CD4-positive, alpha-beta T cell treated with Interferon gamma for 1 hour (primary cell): ENCODE data around the gene MINDY4.

Source experiments
- DNase-seq: peaks from one replicate; pipeline ENCODE4 v3.0.0-alpha.2; 2020

The MINDY4 gene

DNA sequence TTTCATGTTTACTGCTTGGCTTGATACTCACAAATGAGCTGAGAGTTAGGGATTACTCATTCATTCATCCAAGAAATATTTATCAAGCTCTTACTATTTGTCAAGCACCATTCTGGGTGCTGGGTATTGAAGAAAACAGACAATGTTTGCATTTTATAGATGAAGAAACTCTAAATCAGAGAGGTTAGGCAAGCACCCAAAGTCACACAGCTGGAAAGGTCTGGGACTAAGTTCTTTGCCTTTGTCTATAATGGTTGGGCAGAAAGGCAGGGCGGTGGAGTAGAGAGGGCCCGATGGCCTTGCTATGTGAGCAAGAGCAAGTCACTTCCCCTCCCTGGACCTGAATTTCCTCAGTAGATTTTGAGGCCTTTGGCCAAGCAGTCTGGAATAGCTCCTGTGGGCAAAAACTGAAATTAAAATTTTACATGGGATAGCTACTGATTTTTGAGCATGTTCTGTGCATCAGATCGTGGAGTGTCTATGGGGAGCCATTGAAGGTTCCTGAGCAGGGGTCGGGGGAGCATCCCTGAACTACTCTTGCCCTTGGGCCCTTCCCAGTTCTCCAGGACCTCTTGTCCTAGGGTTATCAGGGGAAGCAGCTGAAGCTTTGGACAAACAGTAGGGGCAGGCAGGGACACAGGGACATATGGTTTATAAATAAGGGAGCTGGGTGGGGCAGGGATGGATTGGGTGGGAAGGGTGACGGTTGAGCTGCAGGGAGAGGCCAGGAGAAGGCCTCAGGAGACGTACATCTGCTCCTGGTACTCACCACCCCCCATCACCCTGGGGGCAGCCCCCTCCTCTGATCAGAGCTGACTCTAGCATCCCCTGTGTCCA, 163.7 kb downstream of the MINDY4 start:
- DNase-seq: no peak

DNA sequence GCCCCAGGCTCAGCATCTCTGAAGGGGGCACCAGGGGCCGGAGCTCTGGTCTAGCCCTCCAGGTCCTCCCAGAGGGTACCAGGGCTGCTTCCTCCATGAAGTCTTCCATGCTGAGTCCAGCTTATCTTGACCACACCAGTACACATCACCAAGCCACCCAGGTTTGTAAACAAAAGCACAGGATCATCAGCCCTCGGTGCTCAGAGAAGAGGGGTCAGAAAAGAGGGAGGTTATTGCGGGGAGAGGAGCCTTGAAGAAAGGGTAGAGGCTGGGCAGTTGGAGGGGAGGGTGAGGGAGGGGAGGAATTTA, 164.3 kb downstream of the MINDY4 start:
- DNase-seq: no peak

DNA sequence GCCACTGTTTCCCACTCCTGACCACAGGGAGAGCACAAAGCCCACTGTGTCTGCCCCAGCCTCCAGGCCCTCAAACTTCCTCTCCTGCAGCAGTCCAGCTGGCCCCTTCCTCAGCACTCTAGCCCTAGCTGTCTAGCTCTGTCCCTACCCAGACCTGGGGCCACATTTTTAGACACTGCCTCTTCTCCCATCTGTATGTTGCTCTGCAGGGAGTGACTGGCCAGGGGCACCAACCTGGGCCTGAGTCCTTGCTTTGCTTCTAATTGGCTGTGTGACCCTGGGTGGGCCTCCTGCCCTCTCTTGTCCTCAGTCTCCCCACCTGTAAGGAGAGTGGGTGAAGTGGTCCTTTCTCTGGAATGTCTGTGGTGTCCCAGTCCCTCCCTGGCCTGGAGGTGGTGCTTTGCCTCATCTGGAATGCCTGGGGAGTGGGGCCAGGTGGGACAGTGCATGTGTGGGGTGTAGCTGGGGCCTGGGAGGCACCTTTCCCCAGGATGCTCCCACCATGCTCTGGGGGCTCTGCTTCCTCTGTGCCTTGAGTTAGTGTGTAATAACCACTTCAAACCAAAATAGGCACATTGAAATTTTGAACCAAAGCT, 165.5 kb downstream of the MINDY4 start:
- no peak for DNase-seq

DNA sequence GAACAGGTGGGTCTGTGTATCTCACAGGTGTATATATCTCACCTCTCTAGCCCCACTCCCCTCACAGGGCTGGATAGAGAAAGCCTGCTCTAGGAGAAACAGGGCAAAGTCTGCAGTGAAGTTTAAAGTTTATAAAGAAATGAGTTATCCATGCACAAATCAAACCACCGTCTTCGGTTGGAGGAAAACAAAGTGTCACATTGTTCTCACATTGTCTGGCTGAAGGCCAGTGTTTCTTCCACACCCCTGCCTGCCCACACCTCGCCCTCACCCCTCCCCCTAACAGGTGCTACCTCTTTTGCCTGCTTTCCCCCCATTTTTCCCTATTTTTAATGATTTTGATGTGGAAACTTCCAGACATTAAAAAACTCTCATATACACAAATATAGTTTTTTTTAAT, 166.2 kb downstream of the MINDY4 start:
- no peak for DNase-seq

DNA sequence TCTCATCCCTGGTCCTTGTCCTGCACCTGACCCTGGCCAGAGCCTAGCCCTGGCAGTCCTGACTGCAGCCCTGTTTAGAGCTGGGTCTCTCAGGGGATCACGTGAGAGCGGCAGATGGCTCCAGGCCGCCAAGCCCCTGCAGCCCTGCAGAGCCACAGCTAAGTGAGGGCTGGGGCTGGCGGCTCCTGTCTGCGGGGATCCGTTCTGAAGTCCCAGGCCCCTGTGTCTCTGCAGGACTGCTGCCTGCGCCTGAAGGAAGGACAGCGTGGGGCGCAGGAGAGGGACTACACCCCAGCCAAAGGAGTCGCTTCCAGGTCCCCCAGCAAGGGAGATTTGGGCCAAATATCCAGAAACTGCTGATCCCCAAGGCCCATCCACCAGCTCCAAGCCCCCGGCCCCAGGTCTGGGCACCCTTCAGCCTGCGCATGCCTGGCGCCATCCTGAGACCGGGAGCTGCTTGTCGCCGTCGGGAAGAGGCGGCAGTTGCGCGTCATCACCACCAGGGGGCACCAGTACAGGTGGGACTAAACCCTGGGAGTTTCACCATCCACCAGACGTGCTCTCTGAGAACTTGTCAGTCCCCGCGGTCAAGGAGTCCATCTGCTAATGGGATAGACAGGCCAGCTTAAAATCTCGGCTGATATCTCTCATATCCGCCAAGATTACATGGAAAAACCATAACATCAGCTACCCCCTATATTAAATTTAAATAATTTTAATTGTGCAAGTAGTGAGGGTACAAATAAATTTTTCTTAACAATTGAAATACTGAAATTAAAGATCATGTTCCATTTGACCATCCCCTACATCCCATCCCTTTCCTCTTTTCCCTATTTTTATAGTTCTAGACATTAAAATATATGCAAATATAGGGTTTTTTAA, 167.5 kb downstream of the MINDY4 start:
- DNase-seq: peak; percentile 35

DNA sequence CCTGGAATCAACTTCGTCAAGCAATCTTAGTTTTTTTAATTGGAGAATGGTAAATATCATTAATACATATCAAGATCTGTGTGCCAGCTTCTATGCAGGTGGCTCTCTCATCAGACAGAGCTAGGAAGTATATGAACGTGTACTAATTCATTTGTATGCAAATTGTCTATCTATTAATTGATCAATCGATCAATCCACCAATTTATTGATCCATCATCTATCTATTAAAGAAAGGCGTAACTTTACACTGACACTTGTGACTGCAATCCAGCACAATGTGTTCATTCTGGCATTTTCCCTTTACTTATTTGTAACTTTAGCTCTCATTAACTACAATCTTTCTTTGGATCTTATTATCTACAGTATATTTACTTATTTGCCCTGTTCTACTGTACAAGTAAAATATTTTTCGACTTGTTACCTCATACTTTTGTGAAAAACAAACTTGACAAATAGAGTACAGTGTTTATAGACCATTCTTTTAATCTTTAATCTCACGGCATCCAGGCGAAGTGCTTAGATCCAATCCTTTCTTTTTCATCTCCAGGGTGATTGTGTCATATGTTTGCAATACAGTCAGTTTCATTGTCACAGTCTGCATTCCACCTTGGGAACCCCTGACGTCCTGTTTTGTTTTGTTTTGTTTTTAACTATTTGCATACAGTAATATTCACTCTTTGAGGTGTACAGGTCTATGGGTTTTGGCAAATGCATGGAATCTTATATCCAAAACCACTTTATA, 170.5 kb downstream of the MINDY4 start:
- DNase-seq: no peak
